Testis (tissue), 2 donors: ENCODE results near the gene RHEX.

Experiments
- POLR2A ChIP-seq: fragments of 450-650 bp; IDR thresholded peaks from one replicate; pipeline ENCODE4 v1.6.1; 2017; ENCODE audit warnings: antibody characterized with exemption, mild to moderate bottlenecking, moderate library complexity
- TF ChIP-seq, protein P1 (sequence below), 3 experiments: fragments of 450-650 bp in 2 of 3; fragments of 200-600 bp in 1 of 3; sonication (generic) in 1 of 3; IDR thresholded peaks; one replicate each; pipeline ENCODE4 v1.5.1; 2016 to 2019; ENCODE audit warnings: antibody characterized with exemption in 3 of 3, mild to moderate bottlenecking in 2 of 3, moderate library complexity in 1 of 3

DNA sequence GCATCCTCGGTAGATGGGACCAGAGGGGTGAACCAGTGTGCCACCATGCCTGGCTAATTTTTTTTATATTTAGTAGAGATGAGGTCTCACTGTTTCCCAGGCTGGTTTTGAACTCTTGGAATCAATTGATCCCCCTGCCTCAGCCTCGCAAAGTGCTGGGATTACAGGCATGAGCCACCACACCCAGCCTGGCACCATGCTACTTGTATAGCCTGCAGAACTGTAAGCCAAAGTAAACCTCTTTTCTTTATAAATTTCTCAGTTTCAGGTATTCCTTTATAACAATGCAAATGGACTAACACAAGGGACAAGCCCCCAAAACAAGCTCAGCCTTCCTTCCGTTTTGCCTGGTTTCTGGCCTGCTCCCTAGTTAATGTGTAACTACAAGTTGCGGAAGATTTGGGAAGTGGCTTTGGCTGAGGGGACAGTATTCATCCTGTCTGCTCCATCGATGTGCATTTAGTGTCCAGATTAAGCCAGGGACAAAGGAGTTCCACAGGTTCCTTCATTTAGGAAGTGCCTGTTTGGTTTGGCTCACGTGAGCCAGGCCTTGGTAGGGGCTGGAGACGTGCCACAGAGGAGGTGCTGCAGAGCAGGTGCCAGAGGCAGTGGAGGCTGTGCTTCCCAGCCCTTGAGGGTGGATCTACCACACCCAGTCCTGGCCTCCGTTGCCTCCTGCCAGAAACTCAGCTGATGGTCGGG lies 59.8 kb downstream of the RHEX start:
- TF ChIP-seq, protein P1, sequence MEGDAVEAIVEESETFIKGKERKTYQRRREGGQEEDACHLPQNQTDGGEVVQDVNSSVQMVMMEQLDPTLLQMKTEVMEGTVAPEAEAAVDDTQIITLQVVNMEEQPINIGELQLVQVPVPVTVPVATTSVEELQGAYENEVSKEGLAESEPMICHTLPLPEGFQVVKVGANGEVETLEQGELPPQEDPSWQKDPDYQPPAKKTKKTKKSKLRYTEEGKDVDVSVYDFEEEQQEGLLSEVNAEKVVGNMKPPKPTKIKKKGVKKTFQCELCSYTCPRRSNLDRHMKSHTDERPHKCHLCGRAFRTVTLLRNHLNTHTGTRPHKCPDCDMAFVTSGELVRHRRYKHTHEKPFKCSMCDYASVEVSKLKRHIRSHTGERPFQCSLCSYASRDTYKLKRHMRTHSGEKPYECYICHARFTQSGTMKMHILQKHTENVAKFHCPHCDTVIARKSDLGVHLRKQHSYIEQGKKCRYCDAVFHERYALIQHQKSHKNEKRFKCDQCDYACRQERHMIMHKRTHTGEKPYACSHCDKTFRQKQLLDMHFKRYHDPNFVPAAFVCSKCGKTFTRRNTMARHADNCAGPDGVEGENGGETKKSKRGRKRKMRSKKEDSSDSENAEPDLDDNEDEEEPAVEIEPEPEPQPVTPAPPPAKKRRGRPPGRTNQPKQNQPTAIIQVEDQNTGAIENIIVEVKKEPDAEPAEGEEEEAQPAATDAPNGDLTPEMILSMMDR (IDR thresholded peaks at IDR 0.05): no peak
- TF ChIP-seq POLR2A: no peak
